Spleen (tissue), 11 donors: ENCODE data around the gene SHFL. TPM values are rescaled to one million over a fixed set of nuclear protein-coding genes. Genes with fewer than 3 reads are reported as not detected.
A peak's percentile ranks its signal among the peaks of the same experiment; 100 is the strongest.

ENCODE experiments used
- DNase-seq: peaks from one replicate; pipeline ENCODE4 v3.0.0-alpha.2; 2020
- H3K27ac ChIP-seq, 8 donors: fragments of 200-600 bp; sonication (generic) in 7 of 8; 1 replicate in 4 of 8; 2 replicates in 4 of 8; pipeline versions ENCODE4 v1.5.0 to v1.8.0; 2016 to 2021; ENCODE audit warnings: inconsistent platforms in 4 of 8, mild to moderate bottlenecking in 4 of 8, moderate library complexity in 1 of 8
- H3K27me3 ChIP-seq, 7 donors: fragments of 200-600 bp; sonication (generic) in 6 of 7; replicated peaks in 1 of 7; 1 replicate in 4 of 7; 2 replicates in 3 of 7; pipeline versions ENCODE4 v1.5.0 to v1.8.0; 2016 to 2021; ENCODE audit warnings: inconsistent platforms in 3 of 7, mild to moderate bottlenecking in 1 of 7
- H3K36me3 ChIP-seq, 6 donors: fragments of 200-600 bp; sonication (generic) in 5 of 6; 1 replicate in 4 of 6; 2 replicates in 2 of 6; pipeline versions ENCODE4 v1.5.0 to v1.8.0; 2016 to 2021; ENCODE audit warnings: inconsistent platforms in 2 of 6
- H3K4me1 ChIP-seq, 6 donors: fragments of 200-600 bp; sonication (generic) in 5 of 6; 1 replicate in 3 of 6; 2 replicates in 3 of 6; pipeline versions ENCODE4 v1.5.0 to v1.8.0; 2016 to 2021; ENCODE audit warnings: inconsistent platforms in 3 of 6
- H3K4me3 ChIP-seq, 8 donors: fragments of 200-600 bp; sonication (generic) in 7 of 8; 1 replicate in 4 of 8; 2 replicates in 4 of 8; pipeline versions ENCODE4 v1.5.0 to v1.8.0; 2016 to 2021; ENCODE audit warnings: inconsistent platforms in 4 of 8, mild to moderate bottlenecking in 4 of 8, moderate library complexity in 2 of 8
- H3K9me3 ChIP-seq, 8 donors: fragments of 200-600 bp; sonication (generic) in 7 of 8; 1 replicate in 4 of 8; 2 replicates in 4 of 8; pipeline versions ENCODE4 v1.5.0 to v1.8.0; 2016 to 2021; ENCODE audit warnings: inconsistent platforms in 4 of 8
- POLR2A ChIP-seq, 3 donors: fragments of 450-650 bp; IDR thresholded peaks; one replicate each; pipeline ENCODE4 v1.5.1; 2017; ENCODE audit warnings: antibody characterized with exemption in 3 of 3, mild to moderate bottlenecking in 1 of 3
- POLR2AphosphoS5 ChIP-seq, 3 donors: sonication (generic); formaldehyde crosslinking; IDR thresholded peaks; one replicate each; pipeline ENCODE4 v1.5.1; 2017; ENCODE audit warnings: antibody characterized with exemption in 3 of 3
- WGBS, 5 donors: extraction: QIAGEN DNeasy Blood & Tissue Kit in 3 of 5; methylation state at CpG; one replicate each; pipeline versions ENCODE4 v1.1.5 to v1.1.7; 2013 to 2018; 5-methylcytosine and 5-hydroxymethylcytosine counted together
- intact Hi-C: fragments of 100-400 bp; cut with DNase I; formaldehyde crosslinking; loops from one replicate; pipeline ENCODE4 v1.15.0; 2023; ENCODE audit warnings: low total_unique reads
- polyA plus RNA-seq, 3 donors: library from polyadenylated mRNA; stranded (reverse); fragments of 200-250 nt; gene quantifications; one replicate each; pipeline ENCODE4 v1.2.1, GENCODE V29; 2013
- total RNA-seq, 7 donors: library from RNA; depleted of rRNA in 3 of 7; stranded (reverse); fragments of >200 nt in 3 of 7; fragmentation: NEBNext Ultra II Directional in 4 of 7; extraction: Animal tissue kit (Norgen Biotek cat#: 25700) in 4 of 7; gene quantifications; one replicate each; pipeline versions ENCODE4 v1.1.0 to v1.2.1, GENCODE V29; 2016 to 2021
- TF ChIP-seq, protein P1 (sequence below), 11 experiments: fragments of 200-600 bp in 7 of 11; fragments of 450-650 bp in 4 of 11; sonication (generic) in 4 of 11; IDR thresholded peaks in 8 of 11; conservative IDR thresholded peaks in 3 of 11; 1 replicate in 7 of 11; 2 replicates in 4 of 11; pipeline versions ENCODE4 v1.4.0 to v1.8.0; 2016 to 2021; ENCODE audit warnings: antibody characterized with exemption in 11 of 11, inconsistent platforms in 4 of 11, mild to moderate bottlenecking in 1 of 11
- donor health status: healthy with polysubstance abuse.
- donor health status: DM: no; HTN: no; CAD: no; lungs with moderate emphysema.
- donor health status: DM: no; HTN: no; CAD: no.
- donor health status: Bipolar disorder and iron deficiency.
- donor health status: healthy.
- donor health status: DM: no; HTN: no; CAD: no.
- donor health status: DM: yes; HTN: yes; CAD: no.

The SHFL gene
- total and polyA plus RNA-seq, 10 donors: 33.0 to 65.6 (median 55.1) TPM

DNA sequence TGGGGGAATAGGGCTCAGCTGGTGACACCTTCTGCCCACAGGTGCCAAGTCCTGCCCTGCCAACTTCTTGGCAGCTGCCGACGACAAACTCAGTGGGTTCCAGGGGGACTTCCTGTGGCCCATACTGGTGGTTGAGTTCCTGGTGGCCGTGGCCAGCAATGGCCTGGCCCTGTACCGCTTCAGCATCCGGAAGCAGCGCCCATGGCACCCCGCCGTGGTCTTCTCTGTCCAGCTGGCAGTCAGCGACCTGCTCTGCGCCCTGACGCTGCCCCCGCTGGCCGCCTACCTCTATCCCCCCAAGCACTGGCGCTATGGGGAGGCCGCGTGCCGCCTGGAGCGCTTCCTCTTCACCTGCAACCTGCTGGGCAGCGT is 27.5 kb downstream of the SHFL start:
- peak; percentile 80 for DNase-seq
- peaks cover 9 to 81% (median 78%) of the 10 kb centered on the region in 6 donors for H3K36me3 ChIP-seq
- peak overlapping the region in 7 of 8 donors; percentile 2 to 87 (median 64) for H3K27ac ChIP-seq
- intact Hi-C loops: loop anchor here (10.0 kb wide), 1 partner anchor 141 kb away; the partner anchor contains the start of gene MRPL4
- TF ChIP-seq, protein P1, sequence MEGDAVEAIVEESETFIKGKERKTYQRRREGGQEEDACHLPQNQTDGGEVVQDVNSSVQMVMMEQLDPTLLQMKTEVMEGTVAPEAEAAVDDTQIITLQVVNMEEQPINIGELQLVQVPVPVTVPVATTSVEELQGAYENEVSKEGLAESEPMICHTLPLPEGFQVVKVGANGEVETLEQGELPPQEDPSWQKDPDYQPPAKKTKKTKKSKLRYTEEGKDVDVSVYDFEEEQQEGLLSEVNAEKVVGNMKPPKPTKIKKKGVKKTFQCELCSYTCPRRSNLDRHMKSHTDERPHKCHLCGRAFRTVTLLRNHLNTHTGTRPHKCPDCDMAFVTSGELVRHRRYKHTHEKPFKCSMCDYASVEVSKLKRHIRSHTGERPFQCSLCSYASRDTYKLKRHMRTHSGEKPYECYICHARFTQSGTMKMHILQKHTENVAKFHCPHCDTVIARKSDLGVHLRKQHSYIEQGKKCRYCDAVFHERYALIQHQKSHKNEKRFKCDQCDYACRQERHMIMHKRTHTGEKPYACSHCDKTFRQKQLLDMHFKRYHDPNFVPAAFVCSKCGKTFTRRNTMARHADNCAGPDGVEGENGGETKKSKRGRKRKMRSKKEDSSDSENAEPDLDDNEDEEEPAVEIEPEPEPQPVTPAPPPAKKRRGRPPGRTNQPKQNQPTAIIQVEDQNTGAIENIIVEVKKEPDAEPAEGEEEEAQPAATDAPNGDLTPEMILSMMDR (IDR thresholded peaks at IDR 0.05 in 8 of 11, conservative IDR thresholded peaks at IDR 0.05 in 3 of 11): no peak
- no peak for TF ChIP-seq POLR2A (IDR thresholded peaks at IDR 0.05)
- peak in 1 of 3 donors; percentile 2 for TF ChIP-seq POLR2AphosphoS5 (IDR thresholded peaks at IDR 0.05)
- WGBS, 5 donors: 67 to 78% (median 69%) methylated on average over 18 to 19 of the region's 19 CpGs
- peak overlapping the region in 2 of 8 donors; percentile 7 to 60 for H3K4me3 ChIP-seq
- H3K9me3 ChIP-seq: no peaks in the 10 kb centered on the region
- H3K4me1 ChIP-seq: peaks cover 23 to 100% (median 60%) of the 10 kb centered on the region in 6 donors
- no peaks in the 10 kb centered on the region for H3K27me3 ChIP-seq

DNA sequence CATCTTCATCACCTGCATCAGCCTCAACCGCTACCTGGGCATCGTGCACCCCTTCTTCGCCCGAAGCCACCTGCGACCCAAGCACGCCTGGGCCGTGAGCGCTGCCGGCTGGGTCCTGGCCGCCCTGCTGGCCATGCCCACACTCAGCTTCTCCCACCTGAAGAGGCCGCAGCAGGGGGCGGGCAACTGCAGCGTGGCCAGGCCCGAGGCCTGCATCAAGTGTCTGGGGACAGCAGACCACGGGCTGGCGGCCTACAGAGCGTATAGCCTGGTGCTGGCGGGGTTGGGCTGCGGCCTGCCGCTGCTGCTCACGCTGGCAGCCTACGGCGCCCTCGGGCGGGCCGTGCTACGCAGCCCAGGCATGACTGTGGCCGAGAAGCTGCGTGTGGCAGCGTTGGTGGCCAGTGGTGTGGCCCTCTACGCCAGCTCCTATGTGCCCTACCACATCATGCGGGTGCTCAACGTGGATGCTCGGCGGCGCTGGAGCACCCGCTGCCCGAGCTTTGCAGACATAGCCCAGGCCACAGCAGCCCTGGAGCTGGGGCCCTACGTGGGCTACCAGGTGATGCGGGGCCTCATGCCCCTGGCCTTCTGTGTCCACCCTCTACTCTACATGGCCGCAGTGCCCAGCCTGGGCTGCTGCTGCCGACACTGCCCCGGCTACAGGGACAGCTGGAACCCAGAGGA is 28.0 kb downstream of the SHFL start:
- intact Hi-C loops: loop anchor here (10.0 kb wide), 1 partner anchor 141 kb away; the partner anchor contains the start of gene MRPL4
- peaks cover 28 to 100% (median 65%) of the 10 kb centered on the region in 6 donors for H3K4me1 ChIP-seq
- peak; percentile 29 to 84 (median 70) for TF ChIP-seq POLR2AphosphoS5 (IDR thresholded peaks at IDR 0.05)
- TF ChIP-seq POLR2A (IDR thresholded peaks at IDR 0.05): no peak

DNA sequence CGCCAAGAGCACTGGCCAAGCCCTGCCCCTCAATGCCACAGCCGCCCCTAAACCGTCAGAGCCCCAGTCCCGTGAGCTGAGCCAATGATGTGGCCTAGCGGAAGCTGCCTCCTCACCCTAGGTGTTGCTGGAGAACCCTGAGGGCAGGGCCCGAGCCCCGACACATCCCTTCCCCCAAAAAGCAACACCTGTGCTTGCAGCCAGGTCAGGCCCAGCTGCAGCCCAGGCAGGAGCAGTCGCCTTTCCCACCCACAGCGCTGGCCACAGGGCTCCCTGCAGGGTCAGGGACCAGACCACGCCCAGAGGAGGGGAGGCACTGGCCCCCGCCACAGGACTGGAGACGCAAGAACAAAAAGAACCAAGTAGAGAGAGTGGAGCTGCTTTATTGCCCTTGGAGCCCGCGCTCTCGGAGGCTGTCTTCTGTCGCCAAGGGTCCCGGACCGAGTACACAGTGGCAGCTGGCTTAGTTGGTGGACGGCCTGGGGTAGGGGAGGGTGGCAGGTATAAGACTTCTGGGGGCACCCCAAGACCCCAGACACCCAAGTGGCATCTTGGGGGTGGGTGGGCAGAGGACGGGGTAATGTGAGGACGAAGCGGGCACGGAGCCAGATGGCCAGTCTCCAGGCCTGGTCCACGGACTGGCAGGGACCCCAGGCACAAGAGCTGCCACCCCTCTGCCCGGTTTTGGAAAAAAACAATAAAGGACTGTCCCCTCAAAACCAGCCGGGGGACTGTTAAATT is 28.7 kb downstream of the SHFL start:
- TF ChIP-seq POLR2AphosphoS5 (IDR thresholded peaks at IDR 0.05): peak; percentile 5 to 66 (median 45)
- TF ChIP-seq POLR2A (IDR thresholded peaks at IDR 0.05): no peak
- peaks cover 29 to 99% (median 68%) of the 10 kb centered on the region in 6 donors for H3K4me1 ChIP-seq
- 83 to 90% (median 85%) methylated on average over 16 to 26 of the region's 26 CpGs for WGBS, 5 donors
- DNase-seq: peak; percentile 80
- H3K27me3 ChIP-seq: no peaks in the 10 kb centered on the region
- H3K9me3 ChIP-seq: no peaks in the 10 kb centered on the region
- peak overlapping the region in 2 of 8 donors; percentile 77 to 87 for H3K27ac ChIP-seq
- intact Hi-C loops: loop anchor here (10.0 kb wide), 1 partner anchor 140 kb away; the partner anchor contains the start of gene MRPL4
- peaks cover 9 to 72% (median 67%) of the 10 kb centered on the region in 6 donors for H3K36me3 ChIP-seq
- peak overlapping the region in 1 of 8 donors; percentile 60 for H3K4me3 ChIP-seq

More for the DNA sequence above, 28.0 kb downstream of the SHFL start:
- 87 to 94% (median 90%) methylated on average over 4 to 43 of the region's 43 CpGs for WGBS, 5 donors
- peak; percentile 82 for DNase-seq
- Histone ChIP-seq H3K4me3 (peak overlapping the region in 1 of 8 donors; percentile 60), H3K27me3 (no peaks in the 10 kb centered on the region), H3K9me3 (no peaks in the 10 kb centered on the region), H3K27ac (peak overlapping the region in 4 of 8 donors; percentile 62 to 87 (median 74)), H3K36me3 (peaks cover 9 to 79% (median 74%) of the 10 kb centered on the region in 6 donors)

DNA sequence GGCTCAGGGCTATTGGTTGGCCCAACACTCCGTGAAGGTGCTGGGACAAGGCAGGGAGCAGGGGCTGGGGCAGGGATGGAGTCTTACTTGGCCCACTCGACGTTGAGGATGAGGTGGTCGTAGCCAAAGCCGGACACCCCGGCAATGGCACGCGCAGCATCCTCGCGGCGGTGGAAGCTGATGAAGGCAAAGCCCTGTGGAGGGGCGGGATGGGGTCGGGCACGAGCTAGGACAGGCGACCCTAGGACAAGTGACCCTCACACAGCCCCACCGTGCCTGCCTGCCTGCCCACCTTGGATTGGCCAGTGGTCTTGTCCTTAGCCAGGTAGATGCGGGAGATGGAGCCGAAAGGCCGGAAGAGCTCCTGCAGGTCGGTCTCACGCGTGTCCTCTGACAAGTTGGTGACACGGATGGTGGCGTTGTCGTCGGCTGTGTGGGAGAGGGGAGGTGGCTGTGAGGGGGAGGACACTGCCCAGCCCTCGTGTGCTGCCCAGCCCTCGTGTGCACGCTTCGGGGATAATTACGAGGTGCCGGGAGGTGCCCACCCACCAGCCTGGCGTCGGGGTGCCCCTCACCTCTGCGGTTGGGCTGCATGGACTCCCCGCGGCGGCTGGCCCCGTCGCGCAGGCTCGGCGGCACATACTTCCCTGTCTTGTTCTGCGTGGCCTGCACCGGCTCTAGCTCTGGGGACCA is 29.4 kb downstream of the SHFL start:
- Histone ChIP-seq H3K27me3 (no peaks in the 10 kb centered on the region), H3K27ac (peak overlapping the region in 2 of 8 donors; percentile 77 to 87), H3K36me3 (peaks cover 9 to 65% (median 60%) of the 10 kb centered on the region in 6 donors), H3K9me3 (no peaks in the 10 kb centered on the region), H3K4me3 (peak overlapping the region in 1 of 8 donors; percentile 60), H3K4me1 (peaks cover 29 to 99% (median 68%) of the 10 kb centered on the region in 6 donors)
- peak; percentile 80 for DNase-seq
- 86 to 92% (median 90%) methylated on average over 23 to 45 of the region's 45 CpGs for WGBS, 5 donors
- intact Hi-C loops: loop anchor here (10.0 kb wide), 1 partner anchor 139 kb away; the partner anchor contains the start of gene MRPL4
- TF ChIP-seq POLR2AphosphoS5 (IDR thresholded peaks at IDR 0.05): peak in 2 of 3 donors; percentile 43 to 66
- TF ChIP-seq POLR2A (IDR thresholded peaks at IDR 0.05): no peak
- TF ChIP-seq, protein P1 (IDR thresholded peaks at IDR 0.05 in 8 of 11, conservative IDR thresholded peaks at IDR 0.05 in 3 of 11): no peak
